HG02678 (cell line): ENCODE measurements around the gene PCARE.
"Not testable (repeated sequence)": the region's sequence is repeated elsewhere in the genome, so short reads cannot be mapped to it uniquely, and the experiment has no call there.

Experiments used
- ATAC-seq: cut with Tn5 transposase; IDR thresholded peaks from one replicate; pipeline ENCODE4 v1.9.1; 2021; ENCODE audit warnings: mild to moderate bottlenecking, moderate library complexity; ENCODE audit not compliant: unreplicated experiment

PCARE gene

DNA sequence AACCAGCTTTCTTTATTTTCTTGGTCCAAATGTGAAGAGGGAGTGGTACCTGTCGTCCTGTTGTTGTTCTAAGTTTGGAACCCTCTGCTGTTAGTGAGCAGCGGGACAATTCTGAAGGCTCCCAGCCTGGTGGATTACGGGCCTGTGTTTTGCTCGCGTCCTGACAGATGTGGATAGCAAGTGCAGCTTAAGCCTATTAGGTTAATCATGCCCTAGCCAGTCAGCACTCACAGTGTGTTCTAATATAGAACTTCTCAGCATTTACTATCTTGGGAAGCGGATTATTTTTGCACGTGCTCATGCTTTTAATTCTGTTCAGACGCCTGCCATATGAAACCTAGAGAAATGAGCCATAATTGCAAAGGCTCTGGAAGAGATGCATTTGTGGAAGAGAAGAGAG is at the start of gene PCARE:
TSS of gene PCARE (minus strand) at position 113 of the 400 bp plus-strand sequence. CDS start 262 bp downstream, outside the sequence.
- no peak for ATAC-seq

DNA sequence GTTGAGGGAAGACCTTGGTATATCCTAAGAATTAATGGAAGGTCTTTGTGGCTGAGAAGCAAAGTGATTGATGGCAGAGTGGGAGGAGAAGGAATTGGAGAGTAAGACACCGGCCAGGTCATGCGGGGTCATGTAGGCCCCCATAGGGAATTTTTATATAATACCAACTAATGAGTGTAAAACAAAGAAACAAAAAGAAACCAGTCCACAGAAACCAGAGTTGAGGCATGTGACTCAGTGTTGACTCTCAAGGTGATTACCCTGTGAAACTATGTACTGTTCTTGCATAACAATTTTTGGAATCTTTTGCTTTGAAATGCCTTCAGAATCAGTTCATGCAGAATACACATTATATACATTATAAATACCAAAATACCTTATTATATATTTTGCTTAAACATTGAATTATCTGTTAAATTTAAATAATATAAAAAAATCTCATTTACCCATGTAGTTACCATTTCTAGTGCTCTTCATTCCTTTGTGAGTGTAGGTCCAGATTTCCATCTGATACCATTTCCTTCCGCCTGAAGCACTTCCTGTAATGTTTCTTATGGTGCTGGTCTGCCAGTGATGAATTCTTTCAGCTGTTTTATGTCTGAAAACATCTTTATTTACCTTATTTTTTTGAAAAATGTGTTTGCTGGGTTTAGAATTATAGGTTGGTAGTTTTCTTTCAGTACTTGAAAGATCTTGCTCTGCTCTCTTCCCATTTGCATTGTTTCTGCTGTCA is 49.5 kb upstream of the PCARE start:
- ATAC-seq, result no peak

DNA sequence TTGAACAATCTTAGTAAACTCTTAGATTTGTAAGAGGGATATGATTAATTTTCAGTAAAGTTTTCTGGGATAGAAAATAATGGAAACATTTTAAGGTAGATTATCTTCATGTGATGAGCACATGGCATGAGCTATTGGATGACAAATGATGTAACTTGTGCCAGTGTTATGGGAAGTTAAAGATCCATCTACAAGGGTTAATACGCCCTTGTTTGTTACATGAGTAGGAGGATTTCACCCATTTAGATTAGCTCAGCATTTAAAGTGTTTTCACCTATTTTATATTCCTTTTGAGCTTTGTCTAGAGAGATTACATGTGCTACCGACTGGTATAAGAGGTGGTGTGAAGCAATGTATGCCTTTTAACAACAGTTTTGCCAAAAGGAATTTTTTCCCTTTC is 46.5 kb upstream of the PCARE start:
- ATAC-seq, result no peak

DNA sequence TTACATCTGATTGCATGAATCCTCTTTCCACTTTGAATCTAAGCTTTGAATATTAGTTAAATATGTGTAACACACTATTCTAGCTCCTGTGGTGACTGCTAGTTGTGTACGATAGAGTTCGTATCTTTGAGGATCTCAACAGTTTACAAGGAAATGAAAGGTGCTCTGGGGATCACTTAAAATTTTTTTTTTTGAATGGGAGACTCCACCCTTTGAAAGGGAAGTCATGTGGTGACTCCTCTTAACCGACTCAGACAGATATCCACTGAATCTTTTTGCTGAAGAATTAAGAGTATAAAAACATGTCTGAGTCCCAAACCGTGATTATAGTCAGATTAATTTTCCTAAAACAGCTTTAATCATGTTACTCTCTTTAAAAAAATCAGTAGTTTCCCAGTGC is 44.9 kb upstream of the PCARE start:
- no peak for ATAC-seq

DNA sequence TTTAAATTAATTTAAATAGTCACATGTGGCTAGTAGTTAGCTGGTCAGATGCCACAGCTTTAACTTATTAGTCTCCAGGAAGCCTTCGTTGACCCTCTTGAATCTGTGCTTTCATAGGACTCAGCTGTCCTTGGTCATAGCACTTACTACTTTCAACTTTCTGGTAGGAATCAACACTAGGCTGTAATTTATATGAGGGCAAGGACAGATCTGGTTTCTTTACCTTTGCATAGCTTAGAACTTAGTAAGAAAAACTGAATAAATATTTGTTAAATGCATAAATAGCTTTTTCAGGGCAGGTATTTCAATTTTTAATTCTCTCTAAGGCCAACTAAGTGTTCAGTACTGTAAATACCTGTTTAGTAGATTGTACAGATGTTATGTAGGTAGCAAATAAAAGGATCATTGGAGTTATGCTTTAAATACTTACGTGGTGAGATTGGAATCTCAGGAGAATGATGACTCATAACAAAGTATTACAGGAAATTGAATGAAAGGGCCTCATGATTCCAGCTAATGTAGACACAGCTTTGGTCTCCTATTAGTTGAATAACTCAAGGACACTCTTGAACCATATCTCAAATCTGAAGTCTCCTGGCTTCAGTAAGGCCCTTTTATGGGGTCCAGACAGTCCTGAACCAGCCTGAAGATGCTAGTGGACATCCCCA is 43.4 kb upstream of the PCARE start:
- ATAC-seq, result no peak

DNA sequence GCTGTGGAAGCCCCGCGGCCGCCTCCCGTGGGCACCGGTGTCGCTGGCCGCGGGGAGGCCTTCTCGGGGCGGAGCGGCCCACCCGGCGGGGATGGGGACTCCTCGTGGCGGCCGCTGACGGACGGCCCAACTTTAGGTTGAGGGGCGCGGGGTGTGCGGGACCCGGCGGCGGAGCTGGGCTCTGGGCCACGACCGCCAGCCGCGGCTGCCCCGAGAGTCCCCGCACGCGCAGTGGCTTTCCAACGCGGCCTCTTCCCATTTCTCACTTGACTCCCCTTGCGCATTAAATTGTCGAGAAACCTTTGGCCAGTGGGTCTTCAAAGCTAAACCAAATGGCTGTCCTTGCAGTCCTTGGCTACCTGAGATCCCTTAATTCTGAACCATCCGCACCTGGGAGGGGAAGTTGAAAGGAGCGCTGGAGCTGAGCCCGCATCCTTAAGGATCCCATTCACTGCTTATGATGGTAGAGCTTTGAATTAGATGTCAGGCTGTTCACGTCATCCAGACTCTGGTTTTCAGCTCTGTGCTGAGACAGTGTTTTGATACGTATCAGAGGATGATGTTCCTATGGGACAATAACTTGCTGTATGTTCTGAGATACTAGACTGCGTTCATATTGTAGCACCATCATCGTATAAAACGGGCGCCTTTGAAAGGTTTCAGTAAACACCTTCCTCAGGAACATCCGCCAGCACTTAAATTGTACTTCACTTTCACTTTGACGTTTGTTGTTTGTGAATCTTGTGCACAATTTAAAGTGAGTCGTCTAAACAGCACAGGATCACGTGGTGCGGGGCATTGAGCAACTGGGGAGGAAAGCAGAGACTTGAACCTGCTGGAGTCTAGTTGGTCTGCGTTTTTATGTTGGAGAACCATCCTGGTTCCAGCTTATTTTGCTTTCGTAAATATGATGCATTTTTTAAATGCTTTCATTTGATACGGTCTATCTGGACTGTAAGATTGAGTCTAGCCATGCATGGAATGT is 41.8 kb upstream of the PCARE start:
- ATAC-seq, result peak; percentile 34

DNA sequence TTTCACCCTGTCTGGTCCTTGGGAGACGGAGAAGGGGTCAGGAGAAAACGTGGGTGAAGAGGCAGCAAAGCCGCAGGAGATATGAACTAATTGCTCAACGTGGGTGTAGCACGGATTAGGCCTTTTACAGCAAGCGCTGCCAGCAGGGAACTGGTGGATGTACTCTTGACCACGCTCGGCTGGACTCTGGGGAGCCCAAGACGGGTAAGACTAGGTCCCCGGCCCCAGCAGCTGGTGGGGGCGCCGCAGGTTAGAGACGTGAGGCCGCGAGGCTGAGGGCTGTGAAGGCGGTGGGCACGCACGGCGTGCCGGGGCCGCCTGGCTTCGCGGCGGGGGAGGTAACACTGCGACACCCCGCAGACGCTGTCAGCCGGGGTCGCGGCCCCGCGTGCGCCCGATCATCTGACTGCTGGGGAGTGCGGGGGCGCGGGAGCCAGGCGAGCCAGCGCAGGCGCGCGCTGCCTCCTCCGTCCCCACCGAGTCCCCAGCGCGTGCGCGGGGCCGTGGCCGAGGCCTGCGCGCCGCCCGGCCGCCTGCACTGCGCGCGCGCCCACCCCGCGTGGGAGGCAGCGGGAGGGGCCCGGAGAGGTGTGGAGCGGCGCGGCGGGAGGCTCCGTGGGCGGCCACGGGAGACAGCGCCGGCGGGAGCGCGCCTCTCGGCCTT is 40.8 kb upstream of the PCARE start, which contains the start of gene CLIP4:
TSS of gene CLIP4 (plus strand) at position 470 of the 664 bp plus-strand sequence. CDS start 5,974 bp downstream, outside the sequence.
- ATAC-seq, result peak; percentile 51

DNA sequence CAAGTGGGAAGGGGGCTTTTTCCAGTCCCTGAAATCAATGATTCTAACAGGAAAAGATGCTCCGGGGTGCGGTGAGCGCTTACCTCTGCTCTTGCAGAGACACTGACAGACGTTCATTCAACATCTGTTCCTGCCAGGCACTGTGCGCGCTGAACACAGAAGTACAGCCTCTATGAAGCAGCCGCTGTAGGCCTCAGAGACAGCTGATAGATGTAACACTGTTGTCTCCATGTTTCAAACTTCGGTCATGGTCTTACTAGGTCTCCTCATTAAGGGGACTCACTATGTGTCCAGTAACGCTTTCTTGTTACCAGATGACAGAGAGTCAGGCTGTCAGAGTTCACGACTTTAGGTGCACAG is 40.2 kb upstream of the PCARE start:
- no peak for ATAC-seq

DNA sequence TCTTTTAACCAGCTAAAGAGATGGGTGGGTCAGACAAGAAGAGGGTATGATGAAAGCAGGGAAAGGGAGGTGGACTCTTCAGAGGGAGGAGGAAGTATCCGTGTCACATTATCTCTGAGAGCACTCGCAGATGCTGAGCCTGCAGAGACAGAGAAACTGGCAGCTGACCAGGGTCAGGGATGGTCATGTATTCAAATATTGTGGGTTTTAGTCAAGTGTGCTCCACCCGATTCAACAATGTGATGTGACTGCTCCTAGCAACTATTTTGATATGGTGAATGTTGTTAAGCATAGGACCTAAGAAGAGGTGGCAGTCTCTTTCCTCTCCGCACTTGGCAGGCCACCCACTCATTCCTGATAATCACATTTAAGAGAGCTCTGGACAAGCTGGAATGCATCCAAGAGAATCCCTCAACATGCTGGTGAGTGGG is 39.6 kb upstream of the PCARE start:
- no peak for ATAC-seq

DNA sequence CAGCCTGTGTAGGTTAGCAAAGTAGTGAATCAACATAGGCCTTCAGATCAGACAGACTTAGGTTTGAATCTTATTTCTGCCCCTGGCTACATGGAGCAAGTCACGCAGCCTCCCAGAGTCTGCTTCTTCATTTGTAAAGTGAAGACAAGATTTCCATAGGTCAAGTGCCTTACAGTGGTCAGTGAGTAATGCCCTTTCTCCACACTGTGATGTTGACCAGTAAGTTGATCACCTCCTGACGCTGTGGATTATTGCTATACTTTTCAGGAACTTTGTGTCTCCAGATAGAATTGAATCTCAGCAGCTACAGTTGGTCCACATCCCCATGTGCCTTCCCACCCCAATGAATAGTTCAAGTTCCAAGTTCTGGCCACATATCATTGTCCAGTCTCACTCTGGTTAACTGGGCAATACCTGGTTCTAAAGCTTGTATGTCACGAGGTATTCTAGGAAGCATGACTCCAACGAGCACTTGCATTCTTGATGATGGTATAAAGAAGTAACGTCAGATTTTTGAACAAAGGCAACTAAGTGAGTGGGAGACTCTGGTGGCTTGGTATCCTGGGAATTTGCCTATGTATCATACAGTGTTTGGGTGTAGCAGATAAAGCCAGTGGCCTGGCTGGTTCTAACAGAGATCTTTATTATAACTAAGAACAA is 38.8 kb upstream of the PCARE start:
- no peak for ATAC-seq

DNA sequence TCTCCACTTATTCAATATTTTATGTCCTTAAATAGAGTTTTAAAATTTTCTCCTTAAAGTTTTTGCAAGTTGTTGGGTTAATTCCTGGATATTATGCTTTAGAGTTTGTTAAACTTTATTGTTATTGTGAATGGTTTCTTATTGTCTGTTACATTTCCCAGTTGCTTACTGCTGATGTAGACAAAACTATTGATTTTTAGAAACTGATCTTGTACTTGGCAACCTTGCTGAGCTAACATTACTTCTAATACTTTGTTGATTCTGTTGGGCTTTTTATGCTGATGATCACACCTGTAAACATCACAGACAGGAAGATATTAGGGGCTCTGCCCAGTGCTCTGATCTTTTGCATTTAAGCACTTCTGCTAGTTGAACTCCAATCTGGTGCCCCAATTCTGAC is 38.1 kb upstream of the PCARE start:
- ATAC-seq, result no peak

DNA sequence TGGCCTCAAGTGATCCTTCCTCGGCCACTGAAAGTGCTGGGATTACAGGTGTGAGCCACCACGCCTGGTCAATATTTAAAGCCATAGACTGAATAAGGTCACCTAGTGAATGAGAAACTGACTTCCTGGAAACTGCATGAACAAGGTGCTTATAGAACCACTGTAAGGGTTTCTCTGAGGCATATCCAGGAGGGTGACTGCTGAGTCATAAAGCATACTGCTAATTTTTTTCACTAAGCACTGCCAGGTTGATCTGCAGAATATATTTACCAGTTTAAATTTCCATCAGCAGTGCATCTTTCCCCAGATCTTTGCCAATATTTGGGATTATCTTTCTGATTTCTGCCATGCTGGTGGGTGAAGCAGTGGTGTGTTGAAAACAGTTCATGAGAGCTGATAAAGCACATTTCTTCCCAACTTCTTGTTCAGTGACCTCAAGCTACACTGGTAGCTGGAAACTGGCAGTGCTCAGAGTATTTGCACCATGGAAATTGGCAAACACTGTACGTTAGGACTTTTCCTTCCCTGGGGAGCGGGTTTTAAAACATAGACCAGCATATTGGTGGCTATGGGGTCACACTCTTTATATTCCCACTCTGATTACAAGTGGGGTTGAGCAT is 36.7 kb upstream of the PCARE start:
- no peak for ATAC-seq

DNA sequence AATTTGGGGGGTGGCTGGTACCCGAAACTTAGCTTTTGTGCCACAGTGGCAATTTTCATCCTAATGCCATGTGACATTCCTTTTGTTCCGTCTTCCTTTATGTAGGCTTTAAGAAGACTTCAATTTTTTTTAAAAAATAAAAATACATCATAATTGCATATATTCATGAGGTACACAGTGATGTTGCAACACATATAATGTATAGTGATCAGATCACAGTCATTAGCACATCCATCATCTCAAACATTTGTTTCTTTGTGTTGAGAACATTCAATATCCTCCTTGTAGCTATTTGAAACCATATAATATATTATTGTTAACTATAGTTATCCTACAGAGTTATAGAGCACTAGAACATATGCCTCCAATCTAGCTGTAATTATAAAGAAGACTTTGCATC is 34.9 kb upstream of the PCARE start:
- no peak for ATAC-seq

DNA sequence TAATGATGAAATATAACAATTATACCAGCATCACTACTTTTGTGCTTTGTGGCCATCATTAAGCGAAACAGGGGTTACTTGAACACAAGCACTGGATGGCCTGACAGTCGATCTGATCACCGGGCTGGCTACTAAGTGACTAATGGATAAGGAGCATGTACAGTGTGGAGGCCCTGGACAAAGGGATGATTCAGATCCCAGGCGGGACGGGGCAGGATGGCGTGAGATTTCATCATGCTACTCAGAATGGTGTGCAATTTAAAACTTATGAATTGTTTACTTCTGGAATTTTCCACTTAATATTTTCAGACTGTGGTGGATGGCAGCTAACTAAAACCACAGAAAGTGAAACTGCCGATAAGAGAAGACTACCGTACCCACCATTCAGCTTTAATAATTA is 33.9 kb upstream of the PCARE start:
- ATAC-seq, result no peak

DNA sequence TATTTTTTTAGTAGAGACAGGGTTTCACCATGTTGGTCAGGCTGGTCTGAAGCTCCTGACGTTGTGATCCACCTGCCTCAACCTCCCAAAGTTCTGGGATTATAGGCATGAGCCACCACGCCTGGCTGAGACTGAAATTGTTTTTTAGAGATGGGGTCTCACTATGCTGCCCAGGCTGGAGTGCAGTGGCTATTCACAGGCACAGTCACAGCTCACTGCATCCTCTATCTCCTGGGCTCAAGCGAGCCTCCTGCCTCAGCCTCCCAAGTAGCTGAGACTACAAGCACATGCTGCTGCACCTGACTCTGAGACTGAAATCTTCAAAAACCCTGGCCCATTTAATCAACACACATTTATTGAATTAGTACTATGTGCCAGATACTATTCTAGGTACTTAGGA is 33.2 kb upstream of the PCARE start:
- not testable (repeated sequence) for ATAC-seq

DNA sequence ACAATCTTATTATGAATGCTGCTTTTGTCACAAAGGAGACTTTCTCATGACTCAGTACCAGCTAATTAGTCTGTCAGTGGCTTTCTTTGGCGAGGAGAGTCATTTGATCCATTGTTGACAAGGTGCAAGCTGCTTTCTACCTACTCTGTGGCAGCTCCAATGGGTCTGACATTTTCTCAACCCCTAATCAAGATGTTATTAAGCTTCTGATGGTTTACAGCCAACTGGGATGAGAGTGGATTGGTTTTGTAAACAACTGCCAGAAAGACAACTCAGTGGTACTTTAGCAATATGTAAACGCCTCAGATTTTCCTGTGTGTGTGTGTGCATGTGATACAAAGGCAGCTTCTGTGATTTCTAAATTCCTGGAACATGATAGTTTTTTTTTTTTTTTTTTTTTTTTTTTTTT is 32.7 kb upstream of the PCARE start:
- no peak for ATAC-seq

DNA sequence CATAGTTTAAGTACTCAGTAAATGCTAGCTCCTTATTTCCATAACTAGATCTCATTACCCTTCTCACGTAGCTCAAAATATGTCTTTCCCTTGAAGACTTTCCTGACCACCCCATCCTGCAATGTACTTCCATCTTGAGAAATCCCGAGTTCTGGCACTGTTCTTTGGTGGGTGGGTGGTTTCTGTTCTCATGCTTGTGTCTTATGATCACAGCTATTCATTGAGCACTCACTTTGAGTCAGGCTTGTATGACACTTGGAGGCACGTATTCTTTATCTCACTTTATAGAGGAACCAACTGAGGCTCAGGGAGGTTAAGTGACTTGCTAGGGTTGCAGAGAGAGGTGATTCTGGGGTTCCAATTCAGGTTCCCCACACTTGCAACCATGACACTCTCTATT is 31.9 kb upstream of the PCARE start:
- no peak for ATAC-seq

DNA sequence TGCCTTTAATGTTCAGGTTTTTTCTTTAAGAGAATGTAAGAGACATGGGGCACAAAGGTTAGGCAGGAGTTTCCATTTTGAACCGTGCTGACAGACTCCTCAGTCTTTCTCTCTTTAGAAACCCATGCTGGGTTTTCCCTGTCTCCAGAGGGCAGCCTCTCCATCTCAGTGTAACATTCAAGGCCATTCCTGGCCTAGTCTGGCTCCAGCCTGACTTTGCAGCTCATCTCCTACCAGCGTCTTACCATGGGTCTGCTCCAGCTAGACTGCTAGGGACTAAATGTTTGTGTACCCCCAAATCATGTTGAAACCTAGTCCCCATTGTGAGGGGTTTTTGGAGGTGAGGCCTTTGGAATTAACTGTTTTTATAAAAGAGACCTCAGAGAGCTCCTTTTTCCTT is 31.1 kb upstream of the PCARE start:
- ATAC-seq, result no peak

DNA sequence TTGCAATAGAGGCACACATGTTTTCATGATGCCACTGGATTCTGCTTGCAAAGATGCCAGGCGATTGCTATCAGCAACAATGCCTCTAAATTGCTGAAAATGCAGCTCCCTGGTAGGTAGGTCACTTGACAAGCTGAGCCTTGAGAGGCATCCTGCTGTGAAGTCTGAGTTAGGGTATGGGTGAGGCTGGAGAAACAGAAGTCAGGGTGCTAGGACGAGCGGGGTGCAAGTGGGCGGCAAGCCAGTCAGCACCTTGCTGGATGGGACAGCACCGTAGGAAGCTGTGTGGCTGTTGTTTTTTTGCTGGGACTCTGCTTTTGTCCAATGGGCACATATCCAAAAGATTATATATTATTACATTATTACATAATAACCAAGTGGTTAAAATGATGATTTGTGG is 30.4 kb upstream of the PCARE start:
- no peak for ATAC-seq

DNA sequence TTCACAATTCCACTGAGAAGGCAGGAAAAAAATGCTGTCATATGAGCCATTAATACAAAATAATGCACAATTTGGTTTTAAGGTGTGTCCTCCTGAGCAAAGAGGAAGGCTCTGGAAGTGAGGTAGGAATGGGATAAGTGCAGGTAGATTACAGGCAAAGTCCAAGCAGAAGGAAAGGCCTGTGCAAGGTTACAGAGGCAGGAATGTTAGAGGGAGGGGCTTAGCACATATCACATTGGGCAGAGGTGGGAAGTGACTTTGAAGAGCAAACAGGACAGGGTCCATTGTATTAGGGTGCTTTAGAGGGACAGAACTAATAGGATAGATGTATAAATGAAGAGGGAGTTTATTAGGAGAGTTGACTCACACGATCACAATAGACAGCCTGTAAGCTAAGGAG is 26.2 kb upstream of the PCARE start:
- ATAC-seq, result no peak
